Measurements from ENCODE around the gene ARSG.

Gene ARSG

GRCh38 chr17:68387435-68388218 lies 96.3 kb downstream of the ARSG start:
- H3K27ac ChIP-seq (ENCODE audit: extremely low read depth, low read depth, low read length), result no peak overlapping the region
- H3K9me3 ChIP-seq (ENCODE audit: control insufficient read depth, insufficient read depth, low read depth, low read length), result no peaks in the 10 kb centered on the region
- TF ChIP-seq ZNF654 (tag by site-specific recombination; IDR thresholded peaks at IDR 0.05; ENCODE audit: low read depth) (no peak), ZNF677 (tag by site-specific recombination; IDR thresholded peaks at IDR 0.05) (no peak), ZBTB8A (tag by site-specific recombination; IDR thresholded peaks at IDR 0.05) (no peak), ATF2 (tag by site-specific recombination; IDR thresholded peaks at IDR 0.05; ENCODE audit: low read depth) (0 out of 2 replicates have a peak, but pooled peaks have one; percentile 19)
- no peak overlapping the region for H3K4me3 ChIP-seq (ENCODE audit: low read depth, low read length)
- ChIA-PET POLR2A (no interaction called here), CTCF (interaction anchor here (0.6 to 2.9 kb wide), 4 partner anchors 12 to 52 kb away, joined by 3 to 23 read pairs (median 4); no protein-coding TSS in a partner anchor)
- no peaks in the 10 kb centered on the region for H3K36me3 ChIP-seq (ENCODE audit: control insufficient read depth in 2 of 2, insufficient read depth in 1 of 2, low read length in 2 of 2)
- H3K4me1 ChIP-seq (ENCODE audit: control insufficient read depth, insufficient read depth, low read length), result peaks cover 4% of the 10 kb centered on the region

- peaks cover 4% of the 10 kb centered on the region for H3K4me1 ChIP-seq (ENCODE audit: control insufficient read depth, insufficient read depth, low read length)
- no peak overlapping the region for H3K4me3 ChIP-seq (ENCODE audit: low read depth, low read length)
- H3K36me3 ChIP-seq (ENCODE audit: control insufficient read depth in 2 of 2, insufficient read depth in 1 of 2, low read length in 2 of 2), result no peaks in the 10 kb centered on the region
- CTCF ChIA-PET, result interaction anchor here (0.7 to 2.9 kb wide), 3 partner anchors 10 to 127 kb away, joined by 3 to 23 read pairs (median 3); no protein-coding TSS in a partner anchor
- TF ChIP-seq SCRT2 (tag by site-specific recombination; IDR thresholded peaks at IDR 0.05) (0 out of 2 replicates have a peak, but pooled peaks have one; percentile 10), KLF9 (tag by site-specific recombination; IDR thresholded peaks at IDR 0.05; ENCODE audit: low read depth) (no peak)
- no peak overlapping the region for H3K27ac ChIP-seq (ENCODE audit: extremely low read depth, low read depth, low read length)
- POLR2A ChIA-PET, result no interaction called here
- no peaks in the 10 kb centered on the region for H3K9me3 ChIP-seq (ENCODE audit: control insufficient read depth, insufficient read depth, low read depth, low read length)
Observed at GRCh38 chr17:68389041-68389440, 97.7 kb downstream of the ARSG start.

- peaks cover 4% of the 10 kb centered on the region for H3K4me1 ChIP-seq (ENCODE audit: control insufficient read depth, insufficient read depth, low read length)
- CTCF ChIA-PET, result interaction anchor here (0.5 kb wide), 1 partner anchor 20 kb away, joined by 3 read pairs; no protein-coding TSS in a partner anchor
- H3K27ac ChIP-seq (ENCODE audit: extremely low read depth, low read depth, low read length), result no peak overlapping the region
- no peaks in the 10 kb centered on the region for H3K36me3 ChIP-seq (ENCODE audit: control insufficient read depth in 2 of 2, insufficient read depth in 1 of 2, low read length in 2 of 2)
- POLR2A ChIA-PET, result interaction anchor here (0.5 kb wide), 1 partner anchor 17 kb away, joined by 3 read pairs; no protein-coding TSS in a partner anchor
- no peak for TF ChIP-seq IKZF3 (tag by site-specific recombination; IDR thresholded peaks at IDR 0.05)
- no peak for TF ChIP-seq PRDM10 (tag by site-specific recombination; IDR thresholded peaks at IDR 0.05)
- 0 out of 2 replicates have a peak, but pooled peaks have one; percentile 27 for TF ChIP-seq ZBTB48 (tag by site-specific recombination; IDR thresholded peaks at IDR 0.05)
- H3K9me3 ChIP-seq (ENCODE audit: control insufficient read depth, insufficient read depth, low read depth, low read length), result no peaks in the 10 kb centered on the region
- no peak overlapping the region for H3K4me3 ChIP-seq (ENCODE audit: low read depth, low read length)
Observed at GRCh38 chr17:68390888-68391545, 99.7 kb downstream of the ARSG start.
